Retinal pigment epithelial cell (primary cell): Measurements from ENCODE around the gene SLC29A2.

ENCODE experiments used
- DNase-seq: peaks from one replicate; pipeline ENCODE4 v3.0.0-alpha.2; 2010; ENCODE audit warnings: low read depth
- H3K4me3 ChIP-seq: 2 replicates; pipeline ENCODE4 v1.5.1; 2011; ENCODE audit warnings: mild to moderate bottlenecking, low read length, control low read depth, moderate library complexity
- CTCF ChIP-seq: conservative IDR thresholded peaks from 2 replicates; pipeline ENCODE4 v1.5.1; 2011; ENCODE audit warnings: low read depth, low read length, control low read depth, inconsistent platforms

SLC29A2 gene

GRCh38 chr11:66415423-66415822, 43.9 kb upstream of the SLC29A2 start:
- no peak overlapping the region for H3K4me3 ChIP-seq
- TF ChIP-seq CTCF, result no peak
- DNase-seq, result no peak

- no peak for TF ChIP-seq CTCF
- H3K4me3 ChIP-seq, result no peak overlapping the region
- DNase-seq, result no peak
These were observed 42.8 kb upstream of the SLC29A2 start for GRCh38 chr11:66414120-66414934.

- DNase-seq, result no peak
- H3K4me3 ChIP-seq, result no peak overlapping the region
- no peak for TF ChIP-seq CTCF
These were observed 41.6 kb upstream of the SLC29A2 start for GRCh38 chr11:66413167-66413566.

- DNase-seq, result no peak
- no peak for TF ChIP-seq CTCF
- H3K4me3 ChIP-seq, result no peak overlapping the region
These were observed 40.5 kb upstream of the SLC29A2 start for GRCh38 chr11:66412110-66412509.

- DNase-seq, result no peak
- TF ChIP-seq CTCF, result no peak
- no peak overlapping the region for H3K4me3 ChIP-seq
These were observed 39.8 kb upstream of the SLC29A2 start for GRCh38 chr11:66411323-66411722.

- no peak overlapping the region for H3K4me3 ChIP-seq
- no peak for DNase-seq
- TF ChIP-seq CTCF, result no peak
These were observed 38.6 kb upstream of the SLC29A2 start for GRCh38 chr11:66410191-66410590.

GRCh38 chr11:66409226-66409625, 37.7 kb upstream of the SLC29A2 start:
- no peak for TF ChIP-seq CTCF
- no peak overlapping the region for H3K4me3 ChIP-seq
- DNase-seq, result no peak
